BLaER1 treated with 17β-estradiol and CSF1 and Interleukin-3, amounts not matched to agents 10 nM and 100 nM (cell line): ENCODE data around the gene A2M.

ENCODE experiments used
- H3K27ac ChIP-seq, 11 experiments: shearing (Covaris generic); formaldehyde crosslinking; 2 replicates each; pipeline ENCODE4 v1.8.1; 2022
- H3K27me3 ChIP-seq, 11 experiments: shearing (Covaris generic); formaldehyde crosslinking; 2 replicates each; pipeline ENCODE4 v1.8.1; 2022
- H3K36me3 ChIP-seq, 11 experiments: shearing (Covaris generic); formaldehyde crosslinking; 2 replicates each; pipeline ENCODE4 v1.8.1; 2022
- H3K4me1 ChIP-seq, 10 experiments: shearing (Covaris generic); formaldehyde crosslinking; 2 replicates each; pipeline ENCODE4 v1.8.1; 2022
- H3K4me2 ChIP-seq, 11 experiments: shearing (Covaris generic); formaldehyde crosslinking; 2 replicates each; pipeline ENCODE4 v1.8.1; 2022
- H3K4me3 ChIP-seq, 10 experiments: shearing (Covaris generic); formaldehyde crosslinking; 2 replicates each; pipeline ENCODE4 v1.8.1; 2022
- H3K9ac ChIP-seq, 11 experiments: shearing (Covaris generic); formaldehyde crosslinking; 2 replicates each; pipeline ENCODE4 v1.8.1; 2022
- H3K9me3 ChIP-seq, 11 experiments: shearing (Covaris generic); formaldehyde crosslinking; replicated peaks in 1 of 11; 2 replicates each; pipeline ENCODE4 v1.8.1; 2022
- H4K20me1 ChIP-seq, 11 experiments: shearing (Covaris generic); formaldehyde crosslinking; 2 replicates each; pipeline ENCODE4 v1.8.1; 2022
- Cebpa-rat ChIP-seq, 11 experiments: shearing (Covaris generic); IDR thresholded peaks; 2 replicates each; pipeline ENCODE4 v1.8.1; 2022

Gene A2M

DNA sequence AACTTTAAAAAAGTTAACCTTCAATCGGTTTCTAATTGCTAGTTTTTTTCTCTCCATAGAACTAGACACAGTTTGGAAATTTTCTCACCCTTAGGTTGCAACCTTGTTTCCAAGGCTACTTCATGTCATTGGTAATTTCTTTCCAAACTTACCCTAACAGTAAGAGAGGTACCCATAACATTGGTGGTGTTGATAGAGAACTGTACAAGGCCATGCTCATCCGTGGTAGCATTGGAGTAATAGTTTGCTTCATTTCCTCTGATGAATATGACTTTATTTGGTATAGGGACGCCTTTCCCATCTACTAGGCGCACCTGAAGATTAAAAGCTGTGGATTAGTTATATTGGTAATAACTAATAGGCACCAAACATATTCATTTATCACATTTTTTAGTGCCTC, 11.6 kb downstream of the A2M start:
- no peaks in the 10 kb centered on the region for H3K9me3 ChIP-seq
- H3K4me3 ChIP-seq: no peak overlapping the region
- H3K36me3 ChIP-seq: peaks cover 0 to 9% (median 0%) of the 10 kb centered on the region in 11 experiments; a peak in 1 of 22 replicates
- no peak for TF ChIP-seq Cebpa-rat (IDR thresholded peaks at IDR 0.05)
- no peak overlapping the region for H3K9ac ChIP-seq
- no peaks in the 10 kb centered on the region for H4K20me1 ChIP-seq
- no peak overlapping the region for H3K27ac ChIP-seq
- H3K4me2 ChIP-seq: no peak overlapping the region
- peaks cover 0 to 8% (median 0%) of the 10 kb centered on the region in 10 experiments; a peak in 2 of 20 replicates for H3K4me1 ChIP-seq
- H3K27me3 ChIP-seq: no peaks in the 10 kb centered on the region

DNA sequence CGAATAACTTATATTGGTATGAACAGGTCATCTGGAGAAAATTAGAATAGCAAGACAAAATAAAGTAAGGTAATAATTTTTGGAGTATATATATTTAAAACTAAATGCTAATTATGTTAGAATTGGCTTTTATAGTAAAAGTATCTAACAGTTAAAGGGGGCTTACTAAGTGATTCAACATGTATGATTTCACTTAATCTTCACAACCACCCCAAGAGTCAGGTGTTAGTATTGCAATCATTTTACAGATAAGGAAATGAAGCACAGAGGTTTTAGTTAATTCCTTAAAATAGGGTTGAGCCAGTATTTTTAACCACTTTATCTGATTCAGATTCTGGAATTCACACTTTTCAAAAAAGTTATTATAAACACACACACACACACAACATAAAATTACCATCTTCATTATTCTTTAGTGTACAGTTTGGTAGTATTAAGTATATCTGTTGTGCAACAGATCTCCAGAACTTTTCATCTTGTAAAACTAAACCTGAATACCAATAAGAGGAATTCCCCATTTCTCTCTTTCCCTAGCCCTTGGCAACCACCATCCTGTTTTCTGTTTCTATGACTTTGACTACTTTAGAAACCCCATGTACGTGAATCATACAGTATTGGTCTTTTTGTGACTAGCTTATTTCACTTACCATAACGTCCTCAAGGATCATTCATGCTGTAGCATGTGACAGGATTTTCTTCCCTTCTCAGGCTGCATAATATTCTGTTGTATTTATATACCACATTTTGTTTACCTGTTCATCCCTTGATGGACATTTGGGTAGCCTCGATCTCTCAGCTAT, 12.5 kb downstream of the A2M start:
- Histone ChIP-seq H3K9me3 (no peaks in the 10 kb centered on the region), H3K27me3 (no peaks in the 10 kb centered on the region), H3K9ac (no peak overlapping the region), H4K20me1 (no peaks in the 10 kb centered on the region), H3K4me3 (no peak overlapping the region), H3K27ac (no peak overlapping the region), H3K4me2 (no peak overlapping the region), H3K4me1 (peaks cover 0 to 8% (median 0%) of the 10 kb centered on the region in 10 experiments; a peak in 2 of 20 replicates), H3K36me3 (peaks cover 0 to 16% (median 0%) of the 10 kb centered on the region in 11 experiments; a peak in 2 of 22 replicates)
- no peak for TF ChIP-seq Cebpa-rat (IDR thresholded peaks at IDR 0.05)

DNA sequence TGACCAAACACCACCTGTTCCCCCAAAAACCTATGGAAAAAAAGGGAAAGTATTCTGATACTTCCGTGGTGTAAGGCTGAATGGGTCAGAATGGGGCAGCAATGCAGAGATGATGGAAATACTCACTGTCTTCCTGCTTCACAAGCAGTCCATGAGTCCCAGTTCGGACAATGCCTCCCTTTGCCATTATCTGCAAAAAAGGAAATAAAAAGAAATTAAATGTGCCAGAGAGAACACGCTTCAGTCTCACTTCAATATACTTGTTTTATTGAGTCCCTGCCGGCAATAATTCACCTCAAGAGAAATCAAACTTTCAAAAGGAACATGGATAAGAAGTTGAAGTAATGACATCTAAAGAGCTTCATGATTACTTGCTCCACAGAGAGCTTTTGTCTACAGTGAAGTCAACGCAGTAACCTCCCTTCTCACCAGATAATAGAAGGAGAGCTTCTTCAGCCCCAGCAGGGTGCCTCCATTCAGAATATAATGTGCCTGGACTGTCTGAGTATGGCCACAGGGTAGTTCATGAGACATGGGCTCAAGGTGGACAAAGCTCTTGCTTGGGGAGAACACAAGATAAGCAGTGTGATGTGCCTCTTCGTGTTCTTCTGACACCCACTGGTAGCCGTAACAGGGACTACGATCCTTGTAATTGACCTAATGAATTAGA, 14.6 kb downstream of the A2M start:
- Histone ChIP-seq H3K4me2 (no peak overlapping the region), H3K27me3 (no peaks in the 10 kb centered on the region)
- no peak for TF ChIP-seq Cebpa-rat (IDR thresholded peaks at IDR 0.05)

DNA sequence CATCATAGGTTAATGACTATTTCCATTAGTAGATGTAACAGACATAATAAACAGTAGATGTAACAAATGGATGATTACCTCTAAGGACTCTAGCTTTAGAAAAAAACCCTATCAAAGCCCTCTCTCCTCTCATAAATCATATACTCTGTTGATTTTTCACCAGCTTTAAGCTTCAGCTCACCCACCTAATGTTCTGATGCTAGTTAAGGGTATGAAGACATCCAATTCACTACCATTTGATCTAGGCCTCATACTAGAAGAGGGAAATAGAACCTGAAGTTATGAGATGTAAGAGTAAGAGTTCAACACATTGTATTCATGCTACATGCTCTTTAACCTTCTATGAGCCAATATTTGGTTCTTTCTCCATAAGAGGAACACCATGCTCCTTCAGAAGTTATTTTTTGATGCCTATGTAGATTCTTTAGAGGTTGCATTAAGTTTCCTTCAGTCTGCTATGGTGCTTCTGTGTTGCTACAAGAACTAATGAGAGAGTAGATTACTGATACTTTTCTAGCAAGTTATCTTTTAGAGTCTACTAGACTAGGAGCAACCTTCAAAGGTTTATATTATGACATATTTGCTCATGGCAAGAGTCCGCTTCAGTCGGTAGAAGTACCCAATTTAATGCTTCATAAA, 16.0 kb downstream of the A2M start:
- peaks cover 0 to 29% (median 0%) of the 10 kb centered on the region in 11 experiments; a peak in 3 of 22 replicates for H3K36me3 ChIP-seq
- H3K9ac ChIP-seq: no peak overlapping the region
- no peak overlapping the region for H3K4me3 ChIP-seq
- no peak overlapping the region for H3K4me2 ChIP-seq
- TF ChIP-seq Cebpa-rat (IDR thresholded peaks at IDR 0.05): no peak
- H3K4me1 ChIP-seq: peaks cover 0 to 9% (median 8%) of the 10 kb centered on the region in 10 experiments; a peak in 12 of 20 replicates
- no peaks in the 10 kb centered on the region for H4K20me1 ChIP-seq
- no peak overlapping the region for H3K27ac ChIP-seq
- no peaks in the 10 kb centered on the region for H3K27me3 ChIP-seq
- no peaks in the 10 kb centered on the region for H3K9me3 ChIP-seq

More for the DNA sequence above, 14.6 kb downstream of the A2M start:
- no peak overlapping the region for H3K4me3 ChIP-seq
- H3K27ac ChIP-seq: no peak overlapping the region
- no peaks in the 10 kb centered on the region for H3K9me3 ChIP-seq
- H3K9ac ChIP-seq: no peak overlapping the region
- H3K4me1 ChIP-seq: peaks cover 0 to 11% (median 7%) of the 10 kb centered on the region in 10 experiments; a peak in 12 of 20 replicates
- H4K20me1 ChIP-seq: no peaks in the 10 kb centered on the region
- peaks cover 0 to 24% (median 0%) of the 10 kb centered on the region in 11 experiments; a peak in 2 of 22 replicates for H3K36me3 ChIP-seq

DNA sequence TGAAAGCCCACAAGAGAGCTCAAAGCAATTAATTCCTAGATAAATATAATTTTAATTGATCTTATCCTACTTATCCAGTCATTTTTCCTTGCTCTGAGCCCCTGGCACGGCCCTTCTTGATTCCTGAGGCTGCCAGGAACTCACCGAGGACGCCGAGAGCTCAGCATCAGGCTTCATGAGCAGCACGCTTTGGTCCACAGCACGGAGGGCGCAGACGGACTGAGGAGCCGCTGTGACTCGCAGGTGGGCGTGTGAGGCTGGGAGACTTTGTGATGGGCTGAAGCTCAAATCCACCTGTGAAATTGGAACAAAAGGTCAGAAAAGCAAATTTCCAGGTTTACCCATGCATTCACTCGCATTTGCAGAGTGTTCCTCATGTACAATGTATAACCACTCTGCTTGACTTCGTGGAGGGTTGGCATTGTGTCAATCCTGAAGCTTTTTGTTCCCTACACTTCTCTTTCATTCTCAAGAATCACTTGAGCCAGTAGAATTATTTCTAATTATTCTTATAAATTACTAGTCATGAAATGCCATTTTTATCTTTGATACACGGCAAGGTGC, 17.2 kb downstream of the A2M start:
- no peak for TF ChIP-seq Cebpa-rat (IDR thresholded peaks at IDR 0.05)
- no peaks in the 10 kb centered on the region for H3K27me3 ChIP-seq
- no peak overlapping the region for H3K27ac ChIP-seq
- H4K20me1 ChIP-seq: no peaks in the 10 kb centered on the region
- H3K4me1 ChIP-seq: peaks cover 0 to 9% (median 8%) of the 10 kb centered on the region in 10 experiments; a peak in 12 of 20 replicates
- no peak overlapping the region for H3K4me2 ChIP-seq
- H3K9me3 ChIP-seq: no peaks in the 10 kb centered on the region
- H3K9ac ChIP-seq: no peak overlapping the region
- H3K4me3 ChIP-seq: no peak overlapping the region
- peaks cover 0 to 29% (median 0%) of the 10 kb centered on the region in 11 experiments; a peak in 3 of 22 replicates for H3K36me3 ChIP-seq

DNA sequence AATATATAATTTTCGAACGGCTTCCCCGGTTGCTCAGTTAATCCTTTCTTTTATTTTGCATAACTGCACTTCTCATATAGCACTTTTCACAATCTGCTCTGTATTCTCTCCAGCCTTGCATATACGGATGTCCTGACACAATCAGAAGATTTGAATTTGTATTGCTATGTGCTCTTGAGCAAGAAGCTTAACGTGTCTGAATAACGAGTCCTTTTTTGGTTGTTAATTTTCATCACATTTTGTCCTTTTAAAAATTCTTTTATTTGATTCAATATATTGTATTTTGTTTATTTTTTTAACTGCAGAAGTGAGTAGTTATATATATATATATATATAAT, 17.6 kb downstream of the A2M start:
- TF ChIP-seq Cebpa-rat (IDR thresholded peaks at IDR 0.05): no peak
- Histone ChIP-seq H3K4me2 (no peak overlapping the region), H3K36me3 (peaks cover 0 to 29% (median 0%) of the 10 kb centered on the region in 11 experiments; a peak in 3 of 22 replicates), H3K27me3 (no peaks in the 10 kb centered on the region), H3K27ac (no peak overlapping the region), H3K4me3 (no peak overlapping the region), H3K9me3 (no peaks in the 10 kb centered on the region), H4K20me1 (no peaks in the 10 kb centered on the region), H3K9ac (no peak overlapping the region), H3K4me1 (peaks cover 0 to 9% (median 8%) of the 10 kb centered on the region in 10 experiments; a peak in 12 of 20 replicates)

DNA sequence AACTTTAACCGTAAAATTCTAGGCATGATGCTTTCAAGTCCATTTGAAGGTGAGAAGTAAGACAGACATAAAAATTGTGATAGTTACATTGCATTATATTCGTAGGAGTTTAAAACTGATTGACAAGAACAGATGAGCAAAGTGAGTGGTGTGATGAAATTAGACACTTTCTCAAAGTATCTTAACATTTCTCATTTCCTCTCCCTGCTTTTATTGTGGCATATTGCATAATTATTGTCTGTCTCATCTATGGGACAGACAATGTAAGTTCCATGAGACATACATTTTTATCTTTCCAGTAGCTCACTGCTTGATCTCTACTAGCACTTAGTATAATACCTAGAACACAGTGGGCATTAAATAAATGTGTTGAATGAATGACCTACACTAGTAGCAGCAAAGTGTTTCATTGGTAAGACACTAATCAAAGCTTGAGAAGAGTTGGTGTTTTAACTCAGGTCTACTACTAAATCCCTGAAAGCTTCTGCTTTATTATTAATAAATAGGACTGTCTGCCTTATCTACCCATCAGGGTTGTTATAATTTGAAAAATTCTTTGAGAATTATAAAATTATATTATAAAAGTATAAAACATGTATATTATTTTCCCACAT, 19.0 kb downstream of the A2M start:
- H3K9ac ChIP-seq: no peak overlapping the region
- no peak for TF ChIP-seq Cebpa-rat (IDR thresholded peaks at IDR 0.05)
- H3K36me3 ChIP-seq: peaks cover 0 to 29% (median 0%) of the 10 kb centered on the region in 11 experiments; a peak in 3 of 22 replicates
- H3K4me3 ChIP-seq: no peak overlapping the region
- no peaks in the 10 kb centered on the region for H4K20me1 ChIP-seq
- no peaks in the 10 kb centered on the region for H3K27me3 ChIP-seq
- peaks cover 0 to 9% (median 8%) of the 10 kb centered on the region in 10 experiments; a peak in 12 of 20 replicates for H3K4me1 ChIP-seq
- H3K4me2 ChIP-seq: peak overlapping the region in 8 of 11 experiments; percentile 10 to 64 (median 40); a peak in 11 of 22 replicates
- H3K9me3 ChIP-seq: no peaks in the 10 kb centered on the region
- peak overlapping the region in 1 of 11 experiments; percentile 25; a peak in 2 of 22 replicates for H3K27ac ChIP-seq

DNA sequence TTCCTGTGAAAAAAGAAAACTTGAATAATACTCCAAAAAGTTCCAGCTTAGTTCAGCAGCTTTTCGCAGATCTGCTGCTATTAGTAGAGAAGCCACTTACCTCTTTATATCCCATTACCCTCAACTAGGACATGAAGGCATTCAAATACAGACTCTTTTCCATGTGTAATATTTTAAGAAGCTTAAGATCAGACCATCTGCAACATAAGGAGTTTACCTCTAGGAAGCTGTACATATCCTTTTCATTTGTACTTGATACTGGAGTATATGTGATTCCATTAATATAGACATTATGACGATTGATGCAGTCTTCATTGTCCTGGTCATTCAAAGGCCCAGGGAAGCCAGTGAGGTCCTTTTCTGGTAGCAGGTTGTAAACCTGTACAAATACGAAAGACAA, 20.4 kb downstream of the A2M start:
- H3K27me3 ChIP-seq: no peaks in the 10 kb centered on the region
- TF ChIP-seq Cebpa-rat (IDR thresholded peaks at IDR 0.05): no peak
- no peaks in the 10 kb centered on the region for H4K20me1 ChIP-seq
- peaks cover 0 to 34% (median 0%) of the 10 kb centered on the region in 11 experiments; a peak in 3 of 22 replicates for H3K36me3 ChIP-seq
- no peak overlapping the region for H3K4me3 ChIP-seq
- H3K4me2 ChIP-seq: no peak overlapping the region
- H3K9ac ChIP-seq: no peak overlapping the region
- H3K27ac ChIP-seq: no peak overlapping the region
- no peaks in the 10 kb centered on the region for H3K9me3 ChIP-seq
- peaks cover 0 to 9% (median 8%) of the 10 kb centered on the region in 10 experiments; a peak in 12 of 20 replicates for H3K4me1 ChIP-seq
